ENCODE data around the gene KIF13A. TPM values are rescaled to one million over a fixed set of nuclear protein-coding genes. Genes with fewer than 3 reads are reported as not detected.
"Not testable (repeated sequence)": the region's sequence is repeated elsewhere in the genome, so short reads cannot be mapped to it uniquely, and the experiment has no call there.

KIF13A gene
- total RNA-seq, 1 experiment from 2014 or later = 23.7 TPM

GRCh38 chr6:18010540-18010939, 23.1 kb upstream of the KIF13A start:
- DNase-seq (ENCODE audit: low read depth); in situ Hi-C loops (cut with HindIII; ENCODE audit: low pct_unique_long_range_greater_than_20kb, low sequenced_read_pairs): not testable (repeated sequence)

GRCh38 chr6:18004256-18004985, 17.0 kb upstream of the KIF13A start:
- no peak for DNase-seq (ENCODE audit: low read depth)
- in situ Hi-C loops (cut with HindIII; ENCODE audit: low pct_unique_long_range_greater_than_20kb, low sequenced_read_pairs) = no loop called here

GRCh38 chr6:17999425-17999824, 12.0 kb upstream of the KIF13A start:
- DNase-seq (ENCODE audit: low read depth) = no peak
- in situ Hi-C loops (cut with HindIII; ENCODE audit: low pct_unique_long_range_greater_than_20kb, low sequenced_read_pairs) = no loop called here

- in situ Hi-C loops (cut with HindIII; ENCODE audit: low pct_unique_long_range_greater_than_20kb, low sequenced_read_pairs) = no loop called here
- no peak for DNase-seq (ENCODE audit: low read depth)
Observed at GRCh38 chr6:17998442-17998841, 11.0 kb upstream of the KIF13A start.

DNA sequence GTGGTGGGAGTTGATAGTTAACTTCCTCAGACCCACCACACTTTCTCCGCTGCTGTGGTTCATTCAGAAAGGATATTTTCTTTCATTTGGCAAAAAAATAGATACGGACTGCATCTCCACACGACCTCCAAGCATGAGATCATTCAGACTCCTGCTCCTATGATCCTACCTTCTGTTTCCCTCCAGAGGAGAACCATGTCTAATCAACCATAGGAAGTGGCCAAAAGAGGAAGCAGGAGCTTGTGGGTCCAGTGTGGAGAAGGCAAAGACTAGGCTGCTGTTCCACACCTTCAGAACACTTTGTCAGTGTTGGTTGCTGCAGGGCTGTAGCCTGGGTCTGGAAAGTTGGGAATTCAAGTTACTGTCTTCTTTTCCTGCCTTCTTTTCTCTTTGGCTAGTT, 10.6 kb upstream of the KIF13A start:
- DNase-seq (ENCODE audit: low read depth) = no peak
- in situ Hi-C loops (cut with HindIII; ENCODE audit: low pct_unique_long_range_greater_than_20kb, low sequenced_read_pairs) = no loop called here

GRCh38 chr6:17995414-17995813, 8.0 kb upstream of the KIF13A start:
- in situ Hi-C loops (cut with HindIII; ENCODE audit: low pct_unique_long_range_greater_than_20kb, low sequenced_read_pairs) = no loop called here
- no peak for DNase-seq (ENCODE audit: low read depth)

- in situ Hi-C loops (cut with HindIII; ENCODE audit: low pct_unique_long_range_greater_than_20kb, low sequenced_read_pairs) = no loop called here
- DNase-seq (ENCODE audit: low read depth) = no peak
Observed at GRCh38 chr6:17994019-17994418, 6.6 kb upstream of the KIF13A start.

- in situ Hi-C loops (cut with HindIII; ENCODE audit: low pct_unique_long_range_greater_than_20kb, low sequenced_read_pairs) = no loop called here
- no peak for DNase-seq (ENCODE audit: low read depth)
Observed at GRCh38 chr6:17988422-17988944, 1.0 kb upstream of the KIF13A start.

GRCh38 chr6:17987697-17988421, 424 bp upstream of the KIF13A start:
- in situ Hi-C loops (cut with HindIII; ENCODE audit: low pct_unique_long_range_greater_than_20kb, low sequenced_read_pairs) = no loop called here
- peak; percentile 75 for DNase-seq (ENCODE audit: low read depth)

DNA sequence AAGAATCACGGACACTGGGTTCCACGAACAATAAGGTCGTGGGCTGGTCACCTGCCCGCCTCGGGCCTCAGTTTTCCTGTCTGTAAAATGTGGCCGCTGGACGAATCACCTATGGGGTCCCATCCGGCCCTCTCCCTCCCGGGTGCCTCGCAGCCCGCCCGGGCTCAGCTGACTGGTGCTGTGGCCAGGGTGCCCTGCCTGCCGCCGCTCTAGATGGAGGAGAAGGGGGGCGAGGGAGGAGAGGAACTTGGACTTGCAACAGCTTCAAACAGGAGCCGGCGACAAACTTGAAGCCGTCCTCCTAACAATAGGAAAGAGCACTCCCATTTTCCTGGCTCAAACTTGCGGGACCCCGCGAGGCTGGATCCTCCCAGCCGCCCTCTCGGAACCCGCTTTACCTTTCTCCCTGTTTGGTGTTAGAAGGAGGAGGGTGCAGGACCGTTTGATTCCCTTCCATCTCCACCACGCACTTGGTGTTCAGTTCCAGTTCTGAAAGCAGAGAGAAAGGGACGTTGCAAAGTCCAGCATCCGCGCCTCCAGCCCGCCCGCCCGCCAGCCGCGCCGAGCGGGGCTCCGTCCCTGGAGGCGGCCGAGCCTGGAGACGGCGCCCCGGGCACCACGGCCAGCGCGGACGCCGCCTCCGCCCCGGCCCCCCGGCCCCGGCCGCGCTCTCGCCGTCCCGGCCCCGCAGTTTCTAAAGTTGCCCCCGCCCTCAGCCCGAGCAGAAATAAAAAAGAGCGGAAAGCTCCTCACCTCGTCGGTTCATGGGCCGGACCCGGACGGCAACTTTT, 584 bp downstream of the KIF13A start:
- in situ Hi-C loops (cut with HindIII; ENCODE audit: low pct_unique_long_range_greater_than_20kb, low sequenced_read_pairs) = no loop called here
- DNase-seq (ENCODE audit: low read depth) = peak; percentile 60

GRCh38 chr6:17985934-17986655, 1.3 kb downstream of the KIF13A start:
- DNase-seq (ENCODE audit: low read depth) = no peak
- in situ Hi-C loops (cut with HindIII; ENCODE audit: low pct_unique_long_range_greater_than_20kb, low sequenced_read_pairs) = no loop called here

GRCh38 chr6:17984812-17985670, 2.4 kb downstream of the KIF13A start:
- DNase-seq (ENCODE audit: low read depth) = no peak
- in situ Hi-C loops (cut with HindIII; ENCODE audit: low pct_unique_long_range_greater_than_20kb, low sequenced_read_pairs) = no loop called here

DNA sequence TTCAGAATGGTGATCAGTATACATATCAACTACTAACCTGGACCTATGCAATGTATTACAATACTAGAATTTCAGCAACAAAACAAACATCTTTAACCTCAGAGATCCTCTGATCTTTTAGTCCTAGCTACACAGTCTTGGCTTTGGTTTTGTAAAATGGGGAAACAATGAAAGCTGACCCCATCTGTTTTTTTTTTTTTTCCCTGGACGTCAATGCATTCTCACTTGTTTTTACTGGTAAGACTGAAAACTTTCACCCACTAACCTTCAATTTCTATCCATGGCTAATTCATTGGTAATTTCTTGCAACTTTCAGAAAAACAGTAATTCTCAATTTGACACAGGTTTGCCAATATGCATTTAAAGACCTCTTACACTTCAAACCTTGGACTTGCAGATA, 3.0 kb downstream of the KIF13A start:
- no peak for DNase-seq (ENCODE audit: low read depth)
- in situ Hi-C loops (cut with HindIII; ENCODE audit: low pct_unique_long_range_greater_than_20kb, low sequenced_read_pairs) = no loop called here

GRCh38 chr6:17983730-17984129, 3.7 kb downstream of the KIF13A start:
- in situ Hi-C loops (cut with HindIII; ENCODE audit: low pct_unique_long_range_greater_than_20kb, low sequenced_read_pairs) = no loop called here
- DNase-seq (ENCODE audit: low read depth) = no peak

DNA sequence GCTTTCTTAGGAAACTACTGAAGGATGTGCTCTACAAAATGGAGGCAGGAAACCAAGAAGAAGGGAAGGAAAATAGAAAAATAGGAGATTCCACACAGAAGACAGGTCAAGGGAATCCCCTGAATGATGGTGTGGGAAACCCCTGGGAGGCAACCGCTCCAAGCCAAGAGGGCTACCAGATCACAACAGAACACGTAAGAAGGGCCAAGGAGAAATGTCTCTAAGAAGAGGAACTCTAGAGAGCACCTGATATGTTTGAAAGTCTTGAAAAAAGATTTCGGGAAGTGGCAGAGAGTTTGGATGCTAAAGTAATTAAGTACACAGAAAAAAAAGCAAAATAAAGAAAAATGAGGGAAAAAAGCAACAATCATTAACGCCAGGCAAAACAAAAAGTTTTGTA, 7.1 kb downstream of the KIF13A start:
- no peak for DNase-seq (ENCODE audit: low read depth)
- in situ Hi-C loops (cut with HindIII; ENCODE audit: low pct_unique_long_range_greater_than_20kb, low sequenced_read_pairs) = no loop called here

DNA sequence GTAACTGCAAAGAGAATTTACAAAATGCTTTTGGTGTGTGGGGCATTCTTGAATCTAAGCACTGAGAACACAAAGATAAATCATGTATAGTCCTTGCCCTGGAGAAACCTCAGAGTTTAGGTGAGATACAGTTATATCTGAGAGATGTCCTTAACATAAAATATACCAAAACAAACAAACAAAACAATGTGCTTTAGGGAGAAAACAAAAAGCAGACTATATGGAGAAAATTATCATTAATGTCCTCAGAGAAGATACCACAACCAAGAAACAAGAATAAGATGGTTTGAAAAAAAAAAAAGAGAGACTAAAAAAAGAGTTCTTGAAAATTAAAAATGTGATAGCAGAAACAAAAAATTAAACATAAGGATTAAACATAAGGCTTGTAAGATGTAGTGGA, 8.0 kb downstream of the KIF13A start:
- in situ Hi-C loops (cut with HindIII; ENCODE audit: low pct_unique_long_range_greater_than_20kb, low sequenced_read_pairs) = no loop called here
- DNase-seq (ENCODE audit: low read depth) = no peak

DNA sequence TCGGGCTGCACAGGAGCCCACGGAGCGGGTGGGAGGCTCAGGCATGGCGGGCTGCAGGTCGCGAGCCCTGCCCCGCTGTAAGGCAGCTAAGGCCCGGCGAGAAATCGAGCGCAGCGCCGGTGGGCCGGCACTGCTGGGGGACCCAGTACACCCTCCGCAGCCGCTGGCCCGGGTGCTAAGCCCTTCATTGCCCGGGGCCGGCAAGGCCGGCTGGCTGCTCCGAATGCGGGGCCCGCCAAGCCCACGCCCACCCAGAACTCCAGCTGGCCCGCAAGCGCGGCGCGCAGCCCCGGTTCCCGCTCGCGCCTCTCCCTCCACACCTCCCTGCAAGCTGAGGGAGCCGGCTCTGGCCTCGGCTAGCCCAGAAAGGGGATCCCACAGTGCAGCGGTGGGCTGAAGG, 11.2 kb downstream of the KIF13A start:
- DNase-seq (ENCODE audit: low read depth); in situ Hi-C loops (cut with HindIII; ENCODE audit: low pct_unique_long_range_greater_than_20kb, low sequenced_read_pairs): not testable (repeated sequence)
